DOHH2 (cell line): Measurements from ENCODE around the gene RNF169.
"Not testable (repeated sequence)": the region's sequence is repeated elsewhere in the genome, so short reads cannot be mapped to it uniquely, and the experiment has no call there.

Source experiments
- EZH2phosphoT487 ChIP-seq: fragments of 200-600 bp; sonication (generic); IDR thresholded peaks from 2 replicates; pipeline ENCODE4 v1.6.1; 2017; ENCODE audit warnings: borderline replicate concordance, mild to moderate bottlenecking, antibody characterized with exemption, low read length, moderate library complexity, mixed read lengths
- TF ChIP-seq, protein P1 (sequence below): fragments of 200-600 bp; sonication (generic); IDR thresholded peaks from one replicate; pipeline ENCODE4 v1.5.1; 2014; ENCODE audit warnings: antibody characterized with exemption, mild to moderate bottlenecking, low read depth, low read length; ENCODE audit not compliant: poor library complexity, severe bottlenecking

DNA sequence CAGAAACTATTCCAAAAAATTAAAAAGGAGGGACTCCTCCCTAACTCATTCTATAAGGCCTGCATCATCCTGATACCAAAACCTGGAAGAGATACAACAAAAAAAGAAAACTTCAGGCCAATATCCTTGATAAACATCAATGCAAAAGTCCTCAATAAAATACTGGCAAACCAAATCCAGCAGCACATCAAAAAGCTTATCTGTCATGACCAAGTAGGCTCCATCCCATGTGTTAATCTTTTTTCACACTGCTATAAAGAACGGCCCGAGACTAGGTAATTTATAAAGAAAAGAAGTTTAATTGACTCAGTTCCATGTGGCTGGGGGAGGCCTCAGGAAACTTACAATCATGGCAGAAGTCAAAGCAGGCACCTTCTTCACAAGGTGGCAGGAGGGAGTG is 76.9 kb downstream of the RNF169 start:
- TF ChIP-seq, protein P1, sequence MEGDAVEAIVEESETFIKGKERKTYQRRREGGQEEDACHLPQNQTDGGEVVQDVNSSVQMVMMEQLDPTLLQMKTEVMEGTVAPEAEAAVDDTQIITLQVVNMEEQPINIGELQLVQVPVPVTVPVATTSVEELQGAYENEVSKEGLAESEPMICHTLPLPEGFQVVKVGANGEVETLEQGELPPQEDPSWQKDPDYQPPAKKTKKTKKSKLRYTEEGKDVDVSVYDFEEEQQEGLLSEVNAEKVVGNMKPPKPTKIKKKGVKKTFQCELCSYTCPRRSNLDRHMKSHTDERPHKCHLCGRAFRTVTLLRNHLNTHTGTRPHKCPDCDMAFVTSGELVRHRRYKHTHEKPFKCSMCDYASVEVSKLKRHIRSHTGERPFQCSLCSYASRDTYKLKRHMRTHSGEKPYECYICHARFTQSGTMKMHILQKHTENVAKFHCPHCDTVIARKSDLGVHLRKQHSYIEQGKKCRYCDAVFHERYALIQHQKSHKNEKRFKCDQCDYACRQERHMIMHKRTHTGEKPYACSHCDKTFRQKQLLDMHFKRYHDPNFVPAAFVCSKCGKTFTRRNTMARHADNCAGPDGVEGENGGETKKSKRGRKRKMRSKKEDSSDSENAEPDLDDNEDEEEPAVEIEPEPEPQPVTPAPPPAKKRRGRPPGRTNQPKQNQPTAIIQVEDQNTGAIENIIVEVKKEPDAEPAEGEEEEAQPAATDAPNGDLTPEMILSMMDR, result not testable (repeated sequence)
- TF ChIP-seq EZH2phosphoT487, result not testable (repeated sequence)
